Mesothelial cell of epicardium (in vitro differentiated cells): ENCODE measurements around the gene OGDHL. TPM values are rescaled to one million over a fixed set of nuclear protein-coding genes. Genes with fewer than 3 reads are reported as not detected.
"Not testable (repeated sequence)": the region's sequence is repeated elsewhere in the genome, so short reads cannot be mapped to it uniquely, and the experiment has no call there.

ENCODE experiments used
- DNase-seq, 2 experiments: peaks; one replicate each; pipeline ENCODE4 v3.0.0; 2021; ENCODE audit warnings: low spot score in 2 of 2; ENCODE audit not compliant: unreplicated experiment in 2 of 2
- H3K27ac Mint-ChIP-seq: 2 replicates; pipeline ENCODE4 v1.8.0; 2021; ENCODE audit warnings: mixed read lengths
- H3K27me3 Mint-ChIP-seq: 2 replicates; pipeline ENCODE4 v1.8.0; 2021; ENCODE audit warnings: low read depth, mixed read lengths
- H3K36me3 Mint-ChIP-seq: 2 replicates; pipeline ENCODE4 v1.8.0; 2021; ENCODE audit warnings: mixed read lengths
- H3K4me1 Mint-ChIP-seq: 2 replicates; pipeline ENCODE4 v1.8.0; 2021; ENCODE audit warnings: mixed read lengths
- H3K4me3 Mint-ChIP-seq: 2 replicates; pipeline ENCODE4 v1.8.0; 2021; ENCODE audit warnings: mild to moderate bottlenecking, moderate library complexity, mixed read lengths
- H3K9me3 Mint-ChIP-seq: 2 replicates; pipeline ENCODE4 v1.8.0; 2021; ENCODE audit warnings: mixed read lengths
- total RNA-seq: library from RNA; stranded (reverse); gene quantifications from 3 replicates; pipeline ENCODE4 v1.2.1, GENCODE V29; 2021
- TF ChIP-seq, protein P1 (sequence below): fragments of 200-600 bp; sonication (generic); IDR thresholded peaks from one replicate; pipeline ENCODE4 v1.5.0; 2021; ENCODE audit warnings: antibody characterized with exemption; ENCODE audit not compliant: unreplicated experiment

OGDHL gene
- total RNA-seq, 1 donor from 2014 or later = 12.7 TPM

DNA sequence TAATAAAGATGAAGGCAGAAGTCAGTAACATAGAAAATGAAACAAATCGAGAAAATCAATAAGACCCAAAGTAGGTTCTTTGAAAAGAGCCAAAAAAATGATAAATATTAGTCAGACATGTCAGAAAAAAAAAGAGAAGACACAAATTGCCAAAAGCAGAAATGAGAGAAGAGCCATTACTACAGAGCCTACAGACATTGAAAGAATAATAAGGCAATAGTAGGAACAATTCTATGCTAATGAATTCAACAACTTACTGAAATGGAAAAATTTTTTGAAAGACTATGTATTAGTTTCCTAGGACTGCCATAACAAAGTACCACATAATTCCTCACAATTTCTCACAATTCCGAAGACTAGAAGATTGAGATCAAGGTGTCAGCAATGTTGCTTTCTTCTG is 35.5 kb downstream of the OGDHL start:
- H3K36me3 Mint-ChIP-seq = peaks cover 2% of the 10 kb centered on the region
- DNase-seq = no peak
- H3K9me3 Mint-ChIP-seq = peaks cover 36% of the 10 kb centered on the region
- TF ChIP-seq, protein P1, sequence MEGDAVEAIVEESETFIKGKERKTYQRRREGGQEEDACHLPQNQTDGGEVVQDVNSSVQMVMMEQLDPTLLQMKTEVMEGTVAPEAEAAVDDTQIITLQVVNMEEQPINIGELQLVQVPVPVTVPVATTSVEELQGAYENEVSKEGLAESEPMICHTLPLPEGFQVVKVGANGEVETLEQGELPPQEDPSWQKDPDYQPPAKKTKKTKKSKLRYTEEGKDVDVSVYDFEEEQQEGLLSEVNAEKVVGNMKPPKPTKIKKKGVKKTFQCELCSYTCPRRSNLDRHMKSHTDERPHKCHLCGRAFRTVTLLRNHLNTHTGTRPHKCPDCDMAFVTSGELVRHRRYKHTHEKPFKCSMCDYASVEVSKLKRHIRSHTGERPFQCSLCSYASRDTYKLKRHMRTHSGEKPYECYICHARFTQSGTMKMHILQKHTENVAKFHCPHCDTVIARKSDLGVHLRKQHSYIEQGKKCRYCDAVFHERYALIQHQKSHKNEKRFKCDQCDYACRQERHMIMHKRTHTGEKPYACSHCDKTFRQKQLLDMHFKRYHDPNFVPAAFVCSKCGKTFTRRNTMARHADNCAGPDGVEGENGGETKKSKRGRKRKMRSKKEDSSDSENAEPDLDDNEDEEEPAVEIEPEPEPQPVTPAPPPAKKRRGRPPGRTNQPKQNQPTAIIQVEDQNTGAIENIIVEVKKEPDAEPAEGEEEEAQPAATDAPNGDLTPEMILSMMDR = no peak
- no peaks in the 10 kb centered on the region for H3K4me1 Mint-ChIP-seq
- H3K27me3 Mint-ChIP-seq = no peaks in the 10 kb centered on the region
- no peak overlapping the region for H3K4me3 Mint-ChIP-seq
- H3K27ac Mint-ChIP-seq = no peak overlapping the region

DNA sequence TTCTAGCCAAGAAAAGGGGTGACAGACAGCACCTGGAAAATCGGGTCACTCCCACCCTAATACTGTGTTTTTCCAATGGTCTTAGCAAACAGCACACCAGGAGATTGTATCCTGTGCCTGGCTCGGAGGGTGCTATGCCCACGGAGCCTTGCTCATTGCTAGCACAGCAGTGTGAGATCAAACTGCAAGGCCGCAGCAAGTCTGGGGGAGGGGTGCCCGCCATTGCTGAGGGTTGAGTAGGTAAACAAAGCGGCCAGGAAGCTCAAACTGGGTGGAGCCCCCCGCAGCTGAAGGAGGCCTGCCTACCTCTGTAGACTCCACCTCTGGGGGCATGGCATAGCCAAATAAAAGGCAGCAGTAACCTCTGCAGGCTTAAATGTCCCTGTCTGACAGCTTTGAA is 47.0 kb downstream of the OGDHL start:
- H3K4me1 Mint-ChIP-seq, H3K9me3 Mint-ChIP-seq, H3K36me3 Mint-ChIP-seq, DNase-seq, H3K27ac Mint-ChIP-seq, H3K4me3 Mint-ChIP-seq: not testable (repeated sequence)
- H3K27me3 Mint-ChIP-seq = peaks cover 27% of the 10 kb centered on the region

DNA sequence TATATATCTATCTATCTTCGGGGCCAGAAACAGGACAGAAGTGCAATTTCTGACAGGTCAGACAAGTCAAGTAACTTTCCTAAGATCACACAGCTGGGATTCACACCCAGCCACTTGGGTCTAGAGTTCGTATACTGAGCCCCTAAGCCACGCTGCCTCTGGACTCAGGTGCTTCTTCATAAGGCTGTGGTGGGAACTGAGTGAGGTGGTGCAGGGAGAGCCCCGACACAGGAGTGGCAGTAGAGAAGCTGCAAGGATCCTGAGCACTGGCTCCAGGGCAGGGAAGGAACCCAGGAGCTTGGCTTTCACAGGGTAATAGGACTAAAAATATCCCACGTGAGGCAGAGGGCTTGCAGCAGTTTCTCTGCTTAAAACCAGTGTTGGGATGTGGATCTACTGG is 48.9 kb downstream of the OGDHL start:
- Mint-ChIP-seq H3K27ac (no peak overlapping the region), H3K4me3 (no peak overlapping the region), H3K4me1 (no peaks in the 10 kb centered on the region), H3K27me3 (peaks cover 33% of the 10 kb centered on the region), H3K36me3 (no peaks in the 10 kb centered on the region), H3K9me3 (peaks cover 9% of the 10 kb centered on the region)
- DNase-seq = no peak
- TF ChIP-seq, protein P1 = no peak

DNA sequence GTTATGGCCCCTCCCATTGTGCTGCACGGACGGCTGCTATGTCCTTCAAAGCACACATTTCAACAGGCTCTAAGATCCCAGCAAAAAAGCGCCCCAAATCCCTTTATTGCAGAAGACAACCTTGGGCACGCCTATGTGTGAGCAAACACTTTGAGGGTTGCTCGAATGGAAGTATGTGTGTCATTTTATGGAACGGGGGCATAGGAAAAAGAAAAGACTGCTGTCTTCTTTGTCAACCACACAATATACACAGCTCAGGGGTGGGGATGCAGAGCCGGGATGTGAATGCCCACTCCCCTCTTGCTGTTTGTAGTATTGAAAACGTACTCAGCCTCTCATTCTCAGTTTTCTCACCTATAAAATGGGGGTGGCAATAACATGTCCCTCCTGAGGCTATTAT is 50.6 kb downstream of the OGDHL start:
- Mint-ChIP-seq H3K36me3 (no peaks in the 10 kb centered on the region), H3K27me3 (peaks cover 34% of the 10 kb centered on the region), H3K27ac (no peak overlapping the region), H3K9me3 (peaks cover 9% of the 10 kb centered on the region), H3K4me1 (no peaks in the 10 kb centered on the region), H3K4me3 (no peak overlapping the region)
- no peak for DNase-seq
- TF ChIP-seq, protein P1 = no peak

DNA sequence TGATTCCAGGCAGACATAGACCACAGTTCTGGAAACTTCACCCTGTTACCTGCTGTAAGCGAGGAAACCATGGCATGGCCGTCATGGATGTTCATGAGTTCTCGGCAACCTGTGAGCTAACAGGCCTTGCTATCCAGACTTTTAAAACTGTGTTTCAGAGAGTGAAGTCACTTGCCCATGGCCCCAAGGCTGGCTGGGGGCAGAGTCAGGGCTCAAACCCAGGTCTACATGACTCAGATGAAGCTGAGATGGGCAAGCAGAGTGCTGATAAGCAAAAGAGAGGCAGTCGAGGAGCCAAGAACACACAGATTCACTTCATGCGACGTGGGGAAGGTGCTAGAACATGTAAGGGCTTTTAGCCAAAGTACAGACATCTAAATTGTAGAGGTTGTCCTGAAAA is 51.2 kb downstream of the OGDHL start:
- Mint-ChIP-seq H3K4me1 (no peaks in the 10 kb centered on the region), H3K27ac (no peak overlapping the region), H3K36me3 (no peaks in the 10 kb centered on the region), H3K27me3 (peaks cover 33% of the 10 kb centered on the region), H3K4me3 (no peak overlapping the region), H3K9me3 (peaks cover 12% of the 10 kb centered on the region)
- no peak for DNase-seq
- TF ChIP-seq, protein P1 = no peak

DNA sequence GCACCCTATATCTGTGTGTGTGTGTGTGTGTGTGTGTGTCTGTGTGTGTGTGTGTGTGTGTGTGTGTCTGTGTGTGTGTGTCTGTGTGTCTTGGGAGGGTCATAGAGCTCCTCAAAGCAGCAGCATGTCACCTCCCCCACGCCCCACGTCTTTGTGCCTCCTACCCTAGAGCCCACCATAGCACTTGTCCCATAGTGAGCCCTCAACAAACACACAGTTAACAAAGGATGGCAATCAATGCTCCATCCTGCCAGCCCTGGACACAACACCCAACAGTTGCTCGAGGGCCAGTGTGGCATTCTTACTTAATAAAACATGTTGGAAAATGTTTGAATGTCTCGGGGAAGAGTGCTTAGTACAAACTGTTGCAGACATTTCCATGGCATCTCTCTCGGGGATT is 52.2 kb downstream of the OGDHL start:
- DNase-seq = no peak
- no peak overlapping the region for H3K4me3 Mint-ChIP-seq
- H3K27ac Mint-ChIP-seq = no peak overlapping the region
- H3K27me3 Mint-ChIP-seq = peaks cover 35% of the 10 kb centered on the region
- TF ChIP-seq, protein P1 = no peak
- H3K9me3 Mint-ChIP-seq = peaks cover 22% of the 10 kb centered on the region
- H3K4me1 Mint-ChIP-seq = no peaks in the 10 kb centered on the region
- no peaks in the 10 kb centered on the region for H3K36me3 Mint-ChIP-seq
